GM20000 (cell line): Measurements from ENCODE around the gene TNS3.

ENCODE experiments used
- DNase-seq: peaks from one replicate; pipeline ENCODE4 v3.0.0; 2012; ENCODE audit warnings: low spot score
- CTCF ChIP-seq: IDR thresholded peaks from 2 replicates; pipeline ENCODE4 v1.5.1; 2012; ENCODE audit warnings: mild to moderate bottlenecking, control low read depth; ENCODE audit errors: extremely low read depth, missing control alignments

Gene TNS3

DNA sequence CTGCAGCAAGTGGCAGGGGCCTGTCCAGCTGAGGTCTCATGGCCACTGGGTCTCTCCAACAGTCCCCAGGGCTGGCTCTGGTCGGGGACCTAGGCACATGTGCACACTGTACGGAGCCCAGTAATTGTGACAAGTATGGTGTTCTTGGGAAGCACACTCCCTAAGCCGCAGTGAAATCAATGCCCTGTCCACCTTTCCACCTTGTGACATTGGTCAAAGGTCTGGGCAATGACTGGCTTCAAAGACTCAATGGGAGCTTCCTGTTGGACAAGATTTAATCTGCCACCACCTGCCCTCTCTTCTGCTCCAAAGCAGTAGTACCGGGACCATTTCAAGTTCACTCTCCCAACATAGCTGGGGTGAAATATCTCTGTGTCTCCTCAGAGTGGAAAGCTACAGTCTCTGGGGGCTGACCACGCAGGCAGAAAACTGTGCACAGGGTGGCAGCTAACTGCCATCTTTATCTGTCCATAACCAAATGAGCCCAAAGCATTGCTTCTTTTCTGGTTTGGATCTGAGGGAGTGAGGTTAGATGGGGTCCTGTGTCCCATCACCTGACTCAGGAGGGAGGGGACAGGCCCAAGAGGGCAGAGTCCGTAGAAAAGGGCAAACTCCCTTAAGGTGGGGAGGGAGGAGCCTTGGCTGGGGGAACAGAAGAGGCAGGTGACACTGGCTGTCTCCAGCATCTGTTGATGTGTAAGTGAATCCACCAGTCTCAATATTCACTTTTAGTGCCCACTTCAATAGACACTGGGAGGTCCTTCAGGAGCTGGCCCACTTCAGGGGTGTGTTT, 307.7 kb downstream of the TNS3 start:
- no peak for TF ChIP-seq CTCF
- DNase-seq: no peak

- DNase-seq: no peak
- TF ChIP-seq CTCF: no peak
Measured at GRCh38 chr7:47273088-47273487, 308.8 kb downstream of the TNS3 start.

GRCh38 chr7:47271749-47272148, 310.2 kb downstream of the TNS3 start:
- DNase-seq: no peak
- no peak for TF ChIP-seq CTCF

DNA sequence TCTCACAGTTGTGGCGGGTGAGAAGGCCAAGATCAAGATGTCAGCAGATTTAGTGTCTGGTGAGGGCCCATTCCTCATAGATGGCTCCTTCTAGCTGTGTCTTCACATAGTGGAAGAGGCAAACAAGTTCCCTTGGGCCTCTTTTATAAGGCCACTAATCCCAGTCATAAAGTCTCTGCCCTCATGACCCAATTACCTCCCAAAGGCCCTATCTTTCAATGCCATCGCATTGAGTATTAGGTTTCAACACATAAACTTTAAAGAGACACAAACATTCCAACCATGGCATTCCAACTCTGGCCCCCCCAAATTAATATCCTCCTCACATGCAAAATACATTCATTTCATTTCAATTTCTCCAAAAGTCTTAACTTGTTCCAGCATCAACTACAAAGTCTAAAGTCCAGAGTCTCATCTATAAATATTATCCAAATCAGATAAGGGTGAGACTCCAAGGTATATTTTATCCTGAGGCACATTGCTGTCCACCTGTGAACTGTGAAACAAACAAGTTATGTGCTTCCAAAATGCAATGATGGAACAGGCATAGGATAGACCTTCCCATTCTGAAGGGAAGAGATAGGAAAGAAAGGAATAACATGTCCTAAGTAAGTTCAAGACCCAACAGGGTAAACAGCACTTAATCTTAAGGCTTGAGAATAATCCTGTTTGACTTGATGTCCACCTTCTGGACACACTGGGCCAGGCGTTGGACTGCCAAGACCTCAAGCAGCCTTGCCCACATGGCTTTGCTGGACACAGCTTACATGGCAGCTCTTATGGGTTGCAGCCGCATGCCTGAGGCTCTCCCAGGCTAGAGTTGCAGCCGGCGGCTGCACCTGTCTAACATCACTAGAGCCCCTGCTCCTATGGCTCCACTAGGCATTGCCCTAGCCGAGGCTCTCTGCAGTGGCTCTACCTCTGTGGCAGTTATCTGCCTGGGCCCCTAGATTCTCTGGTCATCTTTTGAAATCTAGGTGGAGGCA, 312.8 kb downstream of the TNS3 start:
- TF ChIP-seq CTCF: no peak
- no peak for DNase-seq

- TF ChIP-seq CTCF: no peak
- DNase-seq: no peak
Measured at GRCh38 chr7:47267346-47267745, 314.6 kb downstream of the TNS3 start.

- no peak for DNase-seq
Measured at GRCh38 chr7:47266799-47267198, 315.1 kb downstream of the TNS3 start.

More at GRCh38 chr7:47266799-47267198, 315.1 kb downstream of the TNS3 start:
- no peak for TF ChIP-seq CTCF
